GM12874 (cell line): ENCODE data around the gene HMGN2.

ENCODE experiments used
- TF ChIP-seq, protein P1 (sequence below): IDR thresholded peaks from 2 replicates; pipeline ENCODE4 v1.5.1; 2011; ENCODE audit warnings: low read depth, mild to moderate bottlenecking, control low read depth, low read length, moderate library complexity; ENCODE audit not compliant: insufficient read depth

Gene HMGN2

DNA sequence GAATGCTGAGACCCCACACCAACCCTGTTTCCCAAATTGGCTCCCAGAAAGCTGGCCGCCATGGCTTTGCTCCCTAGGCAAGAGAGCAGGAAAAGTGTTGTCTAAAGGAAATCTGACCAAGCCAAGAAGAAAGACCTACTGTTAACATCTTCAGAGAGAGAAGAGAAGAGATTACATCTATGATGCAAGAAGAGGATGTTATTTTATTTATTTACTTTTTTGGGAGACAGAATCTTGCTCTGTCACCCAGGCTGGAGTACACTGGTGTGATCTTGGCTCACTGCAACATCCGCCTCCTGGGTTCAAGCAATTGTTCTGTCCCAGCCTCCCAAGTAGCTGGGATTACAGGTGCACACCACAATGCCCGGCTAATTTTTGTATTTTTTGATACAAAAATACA is 21.7 kb downstream of the HMGN2 start:
- TF ChIP-seq, protein P1, sequence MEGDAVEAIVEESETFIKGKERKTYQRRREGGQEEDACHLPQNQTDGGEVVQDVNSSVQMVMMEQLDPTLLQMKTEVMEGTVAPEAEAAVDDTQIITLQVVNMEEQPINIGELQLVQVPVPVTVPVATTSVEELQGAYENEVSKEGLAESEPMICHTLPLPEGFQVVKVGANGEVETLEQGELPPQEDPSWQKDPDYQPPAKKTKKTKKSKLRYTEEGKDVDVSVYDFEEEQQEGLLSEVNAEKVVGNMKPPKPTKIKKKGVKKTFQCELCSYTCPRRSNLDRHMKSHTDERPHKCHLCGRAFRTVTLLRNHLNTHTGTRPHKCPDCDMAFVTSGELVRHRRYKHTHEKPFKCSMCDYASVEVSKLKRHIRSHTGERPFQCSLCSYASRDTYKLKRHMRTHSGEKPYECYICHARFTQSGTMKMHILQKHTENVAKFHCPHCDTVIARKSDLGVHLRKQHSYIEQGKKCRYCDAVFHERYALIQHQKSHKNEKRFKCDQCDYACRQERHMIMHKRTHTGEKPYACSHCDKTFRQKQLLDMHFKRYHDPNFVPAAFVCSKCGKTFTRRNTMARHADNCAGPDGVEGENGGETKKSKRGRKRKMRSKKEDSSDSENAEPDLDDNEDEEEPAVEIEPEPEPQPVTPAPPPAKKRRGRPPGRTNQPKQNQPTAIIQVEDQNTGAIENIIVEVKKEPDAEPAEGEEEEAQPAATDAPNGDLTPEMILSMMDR = no peak

DNA sequence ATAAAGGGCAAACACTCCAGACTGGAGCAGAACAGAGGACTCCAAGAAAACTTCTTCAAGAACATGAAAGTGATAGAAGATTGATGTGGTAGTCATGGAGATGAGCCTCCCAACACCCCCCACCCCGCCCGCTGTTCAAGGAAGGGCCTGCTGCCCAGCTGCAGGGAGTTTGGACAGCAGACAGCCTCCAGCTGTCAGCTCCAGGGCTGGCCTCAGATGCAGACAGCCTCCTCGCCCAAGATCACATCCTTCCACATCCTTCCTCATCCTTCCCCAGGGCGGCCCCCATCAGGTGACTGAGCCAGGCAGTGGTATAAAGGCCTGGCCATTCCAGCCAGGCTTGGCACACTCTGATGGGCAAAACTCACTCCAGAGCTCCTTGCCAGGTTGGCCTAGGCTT is 24.6 kb downstream of the HMGN2 start:
- TF ChIP-seq, protein P1 = no peak

DNA sequence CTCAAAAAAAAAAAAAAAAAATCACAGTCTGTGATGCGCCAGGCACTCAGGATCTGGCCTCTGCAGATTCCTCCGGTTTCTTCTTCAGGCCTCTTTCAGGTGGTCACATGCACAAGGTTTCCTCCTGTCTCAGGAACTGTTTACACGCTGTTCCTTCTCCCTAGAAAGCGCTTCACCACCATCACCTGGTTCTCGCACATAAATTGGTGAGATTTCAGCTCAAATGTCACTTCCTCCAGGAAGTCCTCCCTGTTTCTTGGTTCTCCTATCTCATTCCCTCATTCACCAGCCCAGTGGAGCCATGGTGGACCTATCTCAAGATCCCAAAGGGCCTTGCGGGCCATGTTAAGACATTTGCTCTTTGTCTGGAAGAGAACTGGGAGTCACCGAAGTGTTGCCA is 26.7 kb downstream of the HMGN2 start:
- TF ChIP-seq, protein P1 = no peak

- TF ChIP-seq, protein P1 = no peak
Measured at GRCh38 chr1:26500488-26501175, 28.4 kb downstream of the HMGN2 start.

- TF ChIP-seq, protein P1 = no peak
Measured at GRCh38 chr1:26516987-26517765, 44.9 kb downstream of the HMGN2 start.

GRCh38 chr1:26517766-26518049 is 45.5 kb downstream of the HMGN2 start:
- TF ChIP-seq, protein P1 = no peak

GRCh38 chr1:26518355-26518754 is 46.1 kb downstream of the HMGN2 start:
- TF ChIP-seq, protein P1 = no peak
